HuH-7 (cell line): Measurements from ENCODE around the gene AXL.

Source experiments
- DNase-seq: peaks from one replicate; pipeline ENCODE4 v3.0.0; 2011; ENCODE audit warnings: low spot score

Gene AXL

GRCh38 chr19:41235480-41235879 lies 16.5 kb downstream of the AXL start:
- no peak for DNase-seq

- no peak for DNase-seq
These were observed 19.2 kb downstream of the AXL start for GRCh38 chr19:41238244-41238643.

GRCh38 chr19:41239363-41239762 lies 20.3 kb downstream of the AXL start:
- no peak for DNase-seq

- no peak for DNase-seq
These were observed 21.0 kb downstream of the AXL start for GRCh38 chr19:41239961-41240574.

GRCh38 chr19:41241859-41242258 lies 22.8 kb downstream of the AXL start:
- DNase-seq: no peak

- no peak for DNase-seq
These were observed 25.1 kb downstream of the AXL start for GRCh38 chr19:41244117-41244516.

GRCh38 chr19:41245843-41246242 lies 26.8 kb downstream of the AXL start:
- DNase-seq: no peak

GRCh38 chr19:41248895-41249294 lies 29.9 kb downstream of the AXL start:
- DNase-seq: no peak

GRCh38 chr19:41249707-41250423 lies 30.8 kb downstream of the AXL start:
- DNase-seq: no peak

GRCh38 chr19:41253660-41254059 lies 34.6 kb downstream of the AXL start:
- DNase-seq: no peak

GRCh38 chr19:41255171-41255570 lies 36.1 kb downstream of the AXL start:
- no peak for DNase-seq

- no peak for DNase-seq
These were observed 42.6 kb downstream of the AXL start for GRCh38 chr19:41261474-41262190.

GRCh38 chr19:41263042-41263849 lies 44.2 kb downstream of the AXL start:
- DNase-seq: no peak

GRCh38 chr19:41263850-41264580 lies 45.0 kb downstream of the AXL start, which contains the start of gene HNRNPUL1:
TSS of gene HNRNPUL1 (plus strand) at chr19:41264372. CDS start at chr19:41264504, 132 bp downstream.
- peak; percentile 99 for DNase-seq

- DNase-seq: peak; percentile 34
These were observed 45.8 kb downstream of the AXL start for GRCh38 chr19:41264581-41265394.

- DNase-seq: peak; percentile 37
These were observed 46.6 kb downstream of the AXL start for GRCh38 chr19:41265395-41266153.

GRCh38 chr19:41269055-41269454 lies 50.0 kb downstream of the AXL start:
- DNase-seq: no peak

GRCh38 chr19:41269571-41269970 lies 50.5 kb downstream of the AXL start:
- DNase-seq: no peak

GRCh38 chr19:41273076-41273475 lies 54.1 kb downstream of the AXL start:
- DNase-seq: no peak

GRCh38 chr19:41274802-41275201 lies 55.8 kb downstream of the AXL start:
- DNase-seq: no peak
